ENCODE results near the gene KPNA4.

Gene KPNA4

GRCh38 chr3:160464971-160465370 is 100.4 kb downstream of the KPNA4 start:
- Mint-ChIP-seq H3K4me1 (no peaks in the 10 kb centered on the region), H3K27ac (no peak overlapping the region), H3K27me3 (ENCODE audit: low read depth) (no peaks in the 10 kb centered on the region), H3K9me3 (peaks cover 13% of the 10 kb centered on the region), H3K36me3 (ENCODE audit: low read depth) (peaks cover 6% of the 10 kb centered on the region), H3K4me3 (no peak overlapping the region)
- TF ChIP-seq, protein P1, sequence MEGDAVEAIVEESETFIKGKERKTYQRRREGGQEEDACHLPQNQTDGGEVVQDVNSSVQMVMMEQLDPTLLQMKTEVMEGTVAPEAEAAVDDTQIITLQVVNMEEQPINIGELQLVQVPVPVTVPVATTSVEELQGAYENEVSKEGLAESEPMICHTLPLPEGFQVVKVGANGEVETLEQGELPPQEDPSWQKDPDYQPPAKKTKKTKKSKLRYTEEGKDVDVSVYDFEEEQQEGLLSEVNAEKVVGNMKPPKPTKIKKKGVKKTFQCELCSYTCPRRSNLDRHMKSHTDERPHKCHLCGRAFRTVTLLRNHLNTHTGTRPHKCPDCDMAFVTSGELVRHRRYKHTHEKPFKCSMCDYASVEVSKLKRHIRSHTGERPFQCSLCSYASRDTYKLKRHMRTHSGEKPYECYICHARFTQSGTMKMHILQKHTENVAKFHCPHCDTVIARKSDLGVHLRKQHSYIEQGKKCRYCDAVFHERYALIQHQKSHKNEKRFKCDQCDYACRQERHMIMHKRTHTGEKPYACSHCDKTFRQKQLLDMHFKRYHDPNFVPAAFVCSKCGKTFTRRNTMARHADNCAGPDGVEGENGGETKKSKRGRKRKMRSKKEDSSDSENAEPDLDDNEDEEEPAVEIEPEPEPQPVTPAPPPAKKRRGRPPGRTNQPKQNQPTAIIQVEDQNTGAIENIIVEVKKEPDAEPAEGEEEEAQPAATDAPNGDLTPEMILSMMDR (IDR thresholded peaks at IDR 0.05; ENCODE audit: unreplicated experiment in 3 of 3), result no peak

- no peak overlapping the region for H3K4me3 Mint-ChIP-seq
- TF ChIP-seq, protein P1 (IDR thresholded peaks at IDR 0.05; ENCODE audit: unreplicated experiment in 3 of 3), result no peak
- no peaks in the 10 kb centered on the region for H3K27me3 Mint-ChIP-seq (ENCODE audit: low read depth)
- H3K27ac Mint-ChIP-seq, result no peak overlapping the region
- H3K36me3 Mint-ChIP-seq (ENCODE audit: low read depth), result no peaks in the 10 kb centered on the region
- no peaks in the 10 kb centered on the region for H3K4me1 Mint-ChIP-seq
- peaks cover 8% of the 10 kb centered on the region for H3K9me3 Mint-ChIP-seq
Observed at GRCh38 chr3:160464321-160464720, 101.0 kb downstream of the KPNA4 start.

GRCh38 chr3:160460033-160460432 is 105.3 kb downstream of the KPNA4 start:
- Mint-ChIP-seq H3K4me3 (no peak overlapping the region), H3K4me1 (no peaks in the 10 kb centered on the region), H3K36me3 (ENCODE audit: low read depth) (no peaks in the 10 kb centered on the region), H3K27me3 (ENCODE audit: low read depth) (peaks cover 4% of the 10 kb centered on the region), H3K9me3 (no peaks in the 10 kb centered on the region), H3K27ac (no peak overlapping the region)
- TF ChIP-seq, protein P1 (IDR thresholded peaks at IDR 0.05; ENCODE audit: unreplicated experiment in 3 of 3), result no peak

GRCh38 chr3:160459450-160459970 is 105.9 kb downstream of the KPNA4 start:
- H3K27me3 Mint-ChIP-seq (ENCODE audit: low read depth), result peaks cover 4% of the 10 kb centered on the region
- TF ChIP-seq, protein P1 (IDR thresholded peaks at IDR 0.05; ENCODE audit: unreplicated experiment in 3 of 3), result no peak
- no peak overlapping the region for H3K27ac Mint-ChIP-seq
- H3K4me1 Mint-ChIP-seq, result no peaks in the 10 kb centered on the region
- H3K36me3 Mint-ChIP-seq (ENCODE audit: low read depth), result no peaks in the 10 kb centered on the region
- no peaks in the 10 kb centered on the region for H3K9me3 Mint-ChIP-seq
- no peak overlapping the region for H3K4me3 Mint-ChIP-seq

DNA sequence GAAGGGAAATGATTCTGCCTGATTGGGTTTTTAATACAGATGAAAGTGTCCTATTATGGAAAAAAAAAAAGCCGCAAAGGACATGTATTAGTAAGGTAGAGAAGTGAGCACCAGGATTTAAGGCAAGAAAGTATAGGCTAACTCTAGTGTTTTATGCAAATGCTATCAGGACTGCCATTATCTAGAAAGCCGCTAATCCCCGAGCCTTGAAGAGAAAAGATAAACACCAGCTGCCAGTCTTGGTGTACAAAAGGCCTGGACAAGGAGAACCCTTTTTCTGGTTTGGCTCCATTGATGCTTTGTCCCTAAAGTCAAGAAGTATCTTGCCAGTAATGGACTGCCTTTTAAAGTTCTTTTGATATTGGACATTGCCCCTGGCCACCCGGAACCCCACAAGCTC is 107.2 kb downstream of the KPNA4 start:
- H3K27me3 Mint-ChIP-seq (ENCODE audit: low read depth), result peaks cover 4% of the 10 kb centered on the region
- no peak overlapping the region for H3K27ac Mint-ChIP-seq
- TF ChIP-seq, protein P1 (IDR thresholded peaks at IDR 0.05; ENCODE audit: unreplicated experiment in 3 of 3), result no peak
- H3K4me1 Mint-ChIP-seq, result no peaks in the 10 kb centered on the region
- H3K4me3 Mint-ChIP-seq, result no peak overlapping the region
- H3K9me3 Mint-ChIP-seq, result no peaks in the 10 kb centered on the region
- no peaks in the 10 kb centered on the region for H3K36me3 Mint-ChIP-seq (ENCODE audit: low read depth)

DNA sequence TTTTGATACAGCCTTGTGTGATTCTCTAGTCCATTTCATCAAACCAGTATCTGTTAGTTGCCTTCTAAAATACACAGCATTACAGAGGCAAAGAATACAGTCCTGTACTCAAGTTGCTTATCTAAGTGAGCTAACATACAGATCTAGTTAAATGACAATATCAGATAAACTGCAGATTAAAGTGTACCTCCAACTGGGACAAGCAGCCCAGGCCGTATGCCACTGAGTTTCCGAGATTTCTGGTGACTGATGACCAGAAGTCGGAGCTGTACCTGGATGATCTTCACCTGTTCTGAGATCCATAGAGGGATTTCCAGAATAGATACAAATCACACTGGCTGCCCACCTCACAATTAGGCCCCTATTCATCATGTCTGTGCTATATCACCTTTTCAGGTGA is 109.5 kb downstream of the KPNA4 start:
- Mint-ChIP-seq H3K27me3 (ENCODE audit: low read depth) (peaks cover 4% of the 10 kb centered on the region), H3K4me3 (no peak overlapping the region), H3K27ac (no peak overlapping the region), H3K9me3 (no peaks in the 10 kb centered on the region), H3K4me1 (no peaks in the 10 kb centered on the region), H3K36me3 (ENCODE audit: low read depth) (no peaks in the 10 kb centered on the region)
- TF ChIP-seq, protein P1 (IDR thresholded peaks at IDR 0.05; ENCODE audit: unreplicated experiment in 3 of 3), result no peak

Data from nephron (organoid).